Breast epithelium (tissue), 3 donors: Measurements from ENCODE around the gene CCL17.

Experiments used
- POLR2A ChIP-seq: fragments of 450-650 bp; IDR thresholded peaks from one replicate; pipeline ENCODE4 v1.6.1; 2016; ENCODE audit warnings: antibody characterized with exemption, mild to moderate bottlenecking, moderate library complexity
- POLR2AphosphoS5 ChIP-seq, 3 donors: sonication (generic); formaldehyde crosslinking; IDR thresholded peaks; one replicate each; pipeline ENCODE4 v1.6.1; 2017; ENCODE audit warnings: antibody characterized with exemption in 3 of 3
- TF ChIP-seq, protein P1 (sequence below), 3 donors: fragments of 450-650 bp; IDR thresholded peaks; one replicate each; pipeline ENCODE4 v1.5.1; 2016 to 2017; ENCODE audit warnings: antibody characterized with exemption in 3 of 3, mild to moderate bottlenecking in 3 of 3, moderate library complexity in 3 of 3

DNA sequence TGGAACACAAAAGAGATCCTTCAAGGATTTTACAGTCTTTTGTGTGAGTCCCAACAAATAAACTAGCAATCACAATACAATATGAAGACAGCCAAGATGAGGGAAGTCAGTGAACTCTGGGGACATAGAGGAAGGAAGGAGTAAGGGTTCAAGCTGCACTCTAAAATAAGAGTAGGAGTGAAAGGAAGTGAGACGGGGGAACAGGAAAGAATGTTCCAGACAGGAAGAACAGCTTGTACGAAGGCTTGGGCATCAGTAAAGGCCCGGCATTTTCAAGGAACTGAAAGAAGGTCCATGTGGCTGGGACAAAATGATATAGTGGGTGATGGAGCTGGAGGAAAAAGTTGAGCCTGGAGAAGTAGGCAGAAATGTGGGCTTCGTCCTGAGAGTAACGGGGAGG is 4.5 kb downstream of the CCL17 start:
- TF ChIP-seq, protein P1, sequence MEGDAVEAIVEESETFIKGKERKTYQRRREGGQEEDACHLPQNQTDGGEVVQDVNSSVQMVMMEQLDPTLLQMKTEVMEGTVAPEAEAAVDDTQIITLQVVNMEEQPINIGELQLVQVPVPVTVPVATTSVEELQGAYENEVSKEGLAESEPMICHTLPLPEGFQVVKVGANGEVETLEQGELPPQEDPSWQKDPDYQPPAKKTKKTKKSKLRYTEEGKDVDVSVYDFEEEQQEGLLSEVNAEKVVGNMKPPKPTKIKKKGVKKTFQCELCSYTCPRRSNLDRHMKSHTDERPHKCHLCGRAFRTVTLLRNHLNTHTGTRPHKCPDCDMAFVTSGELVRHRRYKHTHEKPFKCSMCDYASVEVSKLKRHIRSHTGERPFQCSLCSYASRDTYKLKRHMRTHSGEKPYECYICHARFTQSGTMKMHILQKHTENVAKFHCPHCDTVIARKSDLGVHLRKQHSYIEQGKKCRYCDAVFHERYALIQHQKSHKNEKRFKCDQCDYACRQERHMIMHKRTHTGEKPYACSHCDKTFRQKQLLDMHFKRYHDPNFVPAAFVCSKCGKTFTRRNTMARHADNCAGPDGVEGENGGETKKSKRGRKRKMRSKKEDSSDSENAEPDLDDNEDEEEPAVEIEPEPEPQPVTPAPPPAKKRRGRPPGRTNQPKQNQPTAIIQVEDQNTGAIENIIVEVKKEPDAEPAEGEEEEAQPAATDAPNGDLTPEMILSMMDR (IDR thresholded peaks at IDR 0.05): no peak
- TF ChIP-seq POLR2AphosphoS5 (IDR thresholded peaks at IDR 0.05) (no peak), POLR2A (no peak)
